ENCODE data around the gene PCDH15. TPM values are rescaled to one million over a fixed set of nuclear protein-coding genes. Genes with fewer than 3 reads are reported as not detected.
"Not testable (repeated sequence)": the region's sequence is repeated elsewhere in the genome, so short reads cannot be mapped to it uniquely, and the experiment has no call there.

Gene PCDH15
- total and polyA plus RNA-seq, 9 of the 15 experiments (the other 6 are each of a cell fraction or from before 2014, with no cell fraction given) = not detected

- TF ChIP-seq CCNT2 (IDR thresholded peaks at IDR 0.05; ENCODE audit: borderline replicate concordance, extremely low read depth, insufficient read length, low read depth, low read length) = no peak
- TF ChIP-seq CHCHD3 (CRISPR knock-in tag; IDR thresholded peaks at IDR 0.05) = no peak
- TF ChIP-seq, protein P1, sequence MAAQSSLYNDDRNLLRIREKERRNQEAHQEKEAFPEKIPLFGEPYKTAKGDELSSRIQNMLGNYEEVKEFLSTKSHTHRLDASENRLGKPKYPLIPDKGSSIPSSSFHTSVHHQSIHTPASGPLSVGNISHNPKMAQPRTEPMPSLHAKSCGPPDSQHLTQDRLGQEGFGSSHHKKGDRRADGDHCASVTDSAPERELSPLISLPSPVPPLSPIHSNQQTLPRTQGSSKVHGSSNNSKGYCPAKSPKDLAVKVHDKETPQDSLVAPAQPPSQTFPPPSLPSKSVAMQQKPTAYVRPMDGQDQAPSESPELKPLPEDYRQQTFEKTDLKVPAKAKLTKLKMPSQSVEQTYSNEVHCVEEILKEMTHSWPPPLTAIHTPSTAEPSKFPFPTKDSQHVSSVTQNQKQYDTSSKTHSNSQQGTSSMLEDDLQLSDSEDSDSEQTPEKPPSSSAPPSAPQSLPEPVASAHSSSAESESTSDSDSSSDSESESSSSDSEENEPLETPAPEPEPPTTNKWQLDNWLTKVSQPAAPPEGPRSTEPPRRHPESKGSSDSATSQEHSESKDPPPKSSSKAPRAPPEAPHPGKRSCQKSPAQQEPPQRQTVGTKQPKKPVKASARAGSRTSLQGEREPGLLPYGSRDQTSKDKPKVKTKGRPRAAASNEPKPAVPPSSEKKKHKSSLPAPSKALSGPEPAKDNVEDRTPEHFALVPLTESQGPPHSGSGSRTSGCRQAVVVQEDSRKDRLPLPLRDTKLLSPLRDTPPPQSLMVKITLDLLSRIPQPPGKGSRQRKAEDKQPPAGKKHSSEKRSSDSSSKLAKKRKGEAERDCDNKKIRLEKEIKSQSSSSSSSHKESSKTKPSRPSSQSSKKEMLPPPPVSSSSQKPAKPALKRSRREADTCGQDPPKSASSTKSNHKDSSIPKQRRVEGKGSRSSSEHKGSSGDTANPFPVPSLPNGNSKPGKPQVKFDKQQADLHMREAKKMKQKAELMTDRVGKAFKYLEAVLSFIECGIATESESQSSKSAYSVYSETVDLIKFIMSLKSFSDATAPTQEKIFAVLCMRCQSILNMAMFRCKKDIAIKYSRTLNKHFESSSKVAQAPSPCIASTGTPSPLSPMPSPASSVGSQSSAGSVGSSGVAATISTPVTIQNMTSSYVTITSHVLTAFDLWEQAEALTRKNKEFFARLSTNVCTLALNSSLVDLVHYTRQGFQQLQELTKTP (IDR thresholded peaks at IDR 0.05; ENCODE audit: low read depth in 1 of 2, partially characterized antibody in 2 of 2) = no peak
Observed at GRCh38 chr10:53930648-53931047, 870.4 kb downstream of the PCDH15 start (continued).

DNA sequence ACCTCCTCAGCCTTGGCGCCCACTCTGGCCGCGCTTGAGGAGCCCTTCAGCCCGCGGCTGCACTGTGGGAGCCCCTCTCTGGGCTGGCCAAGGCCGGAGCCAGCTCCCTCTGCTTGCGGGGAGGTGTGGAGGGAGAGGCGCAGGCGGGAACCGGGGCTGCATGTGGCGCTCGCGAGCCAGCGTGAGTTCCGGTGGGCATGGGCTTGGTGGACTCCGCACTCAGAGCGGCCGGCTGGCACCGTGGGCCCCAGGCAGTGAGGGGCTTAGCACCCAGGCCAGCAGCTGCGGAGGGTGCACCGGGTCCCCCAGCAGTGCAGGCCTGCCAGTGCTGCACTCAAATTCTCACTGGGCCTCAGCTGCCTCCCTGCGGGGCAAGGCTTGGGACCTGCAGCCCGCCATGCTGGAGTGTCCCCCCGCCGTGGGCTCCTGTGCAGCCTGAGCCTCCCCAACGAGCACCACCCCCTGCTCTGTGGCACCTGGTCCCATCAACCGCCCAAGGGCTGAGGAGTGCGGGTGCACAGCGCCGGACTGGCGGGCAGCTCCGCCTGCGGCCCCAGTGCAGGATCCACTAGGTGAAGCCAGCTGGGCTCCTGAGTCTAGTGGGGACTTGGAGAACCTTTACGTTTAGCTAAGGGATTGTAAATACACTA is 876.9 kb downstream of the PCDH15 start:
- in situ Hi-C loops (cut with MboI); BruUV-seq (replicated peaks); H3K4me2 ChIP-seq (ENCODE audit: insufficient read depth, low read length); H3K9me1 ChIP-seq (ENCODE audit: control insufficient read depth, insufficient read depth, low read length); H3K9ac ChIP-seq (ENCODE audit: insufficient read depth in 1 of 2, low read depth in 2 of 2, low read length in 2 of 2); H3K36me3 ChIP-seq (ENCODE audit: control insufficient read depth, insufficient read depth, low read length); H3K79me2 ChIP-seq (ENCODE audit: control insufficient read depth, insufficient read depth, low read length); DNase-seq (ENCODE audit: extremely low read depth in 1 of 4, low spot score in 3 of 4); H3K4me1 ChIP-seq (replicated peaks in 1 of 2; ENCODE audit: control insufficient read depth in 2 of 2, insufficient read depth in 2 of 2, low read length in 2 of 2); POLR2A ChIA-PET; intact Hi-C loops (cut with micrococcal nuclease); H2AFZ ChIP-seq (ENCODE audit: low read depth, low read length); H3K27me3 ChIP-seq (ENCODE audit: control insufficient read depth in 2 of 2, insufficient read depth in 2 of 2, low read length in 2 of 2); CTCF ChIA-PET (ENCODE audit: low intra/inter-chr PET ratio); H3K9me3 ChIP-seq (replicated peaks; ENCODE audit: control insufficient read depth, insufficient read depth, low read depth, low read length); H3K27ac ChIP-seq (ENCODE audit: extremely low read depth, low read depth, low read length); H3K4me3 ChIP-seq; FAIRE-seq; ATAC-seq; H4K20me1 ChIP-seq (replicated peaks; ENCODE audit: control insufficient read depth, insufficient read depth, low read length): not testable (repeated sequence)
- WGBS (ENCODE audit: insufficient coverage, low coverage, missing lambda C conversion rate) = 2% methylated on average over 32 of the region's 34 CpGs

All from K562 (cell line).